Activated T-cell treated with anti-CD3 and anti-CD28 coated beads for 24 hours (primary cell): ENCODE measurements around the gene TSPAN33.
"Not testable (repeated sequence)": the region's sequence is repeated elsewhere in the genome, so short reads cannot be mapped to it uniquely, and the experiment has no call there.

ENCODE experiments used
- DNase-seq: peaks from one replicate; pipeline ENCODE4 v3.0.0-alpha.2; 2020; ENCODE audit warnings: low read depth

The TSPAN33 gene

GRCh38 chr7:129209067-129209926, 64.8 kb downstream of the TSPAN33 start:
- no peak for DNase-seq

GRCh38 chr7:129210256-129210988, 65.9 kb downstream of the TSPAN33 start:
- peak; percentile 49 for DNase-seq

- no peak for DNase-seq
Measured at GRCh38 chr7:129210989-129211312, 66.4 kb downstream of the TSPAN33 start.

- DNase-seq = no peak
Measured at GRCh38 chr7:129212126-129212525, 67.6 kb downstream of the TSPAN33 start.

- no peak for DNase-seq
Measured at GRCh38 chr7:129212596-129212995, 68.1 kb downstream of the TSPAN33 start.

GRCh38 chr7:129213828-129214227, 69.3 kb downstream of the TSPAN33 start:
- DNase-seq = no peak

- DNase-seq = not testable (repeated sequence)
Measured at GRCh38 chr7:129215691-129216090, 71.2 kb downstream of the TSPAN33 start.

GRCh38 chr7:129216101-129216715, 71.7 kb downstream of the TSPAN33 start:
- not testable (repeated sequence) for DNase-seq

- DNase-seq = not testable (repeated sequence)
Measured at GRCh38 chr7:129216821-129217416, 72.4 kb downstream of the TSPAN33 start.

GRCh38 chr7:129218514-129219062, 74.1 kb downstream of the TSPAN33 start:
- DNase-seq = peak; percentile 69

- not testable (repeated sequence) for DNase-seq
Measured at GRCh38 chr7:129219166-129219565, 74.7 kb downstream of the TSPAN33 start.
